GM12878 (cell line): Measurements from ENCODE around the gene UQCRQ. TPM values are rescaled to one million over a fixed set of nuclear protein-coding genes. Genes with fewer than 3 reads are reported as not detected.

Source experiments
- BCLAF1 ChIP-seq: fragments of 450-650 bp; IDR thresholded peaks from 2 replicates; pipeline ENCODE4 v1.6.1; 2017; ENCODE audit warnings: antibody characterized with exemption, mild to moderate bottlenecking, moderate library complexity
- BRCA1 ChIP-seq: IDR thresholded peaks from 2 replicates; pipeline ENCODE4 v1.6.1; 2011; ENCODE audit warnings: low read depth, low read length, improper control_type of control experiment
- E2F8 ChIP-seq: fragments of 450-650 bp; IDR thresholded peaks from 2 replicates; pipeline ENCODE4 v1.6.1; 2018; ENCODE audit warnings: mild to moderate bottlenecking, low read depth, moderate library complexity; ENCODE audit not compliant: partially characterized antibody
- ETV6 ChIP-seq, 2 experiments: fragments of 450-650 bp in 1 of 2; IDR thresholded peaks in 1 of 2; conservative IDR thresholded peaks in 1 of 2; 2 replicates each; pipeline ENCODE4 v1.6.1; 2014; ENCODE audit warnings: antibody characterized with exemption in 1 of 2, borderline replicate concordance in 1 of 2, low read depth in 1 of 2, mild to moderate bottlenecking in 1 of 2, moderate library complexity in 1 of 2
- FOS ChIP-seq: IDR thresholded peaks from 3 replicates; pipeline ENCODE4 v1.6.1; 2011; ENCODE audit warnings: borderline replicate concordance; ENCODE audit not compliant: insufficient read length; ENCODE audit errors: extremely low read depth
- HDGF ChIP-seq: fragments of 450-650 bp; IDR thresholded peaks from 2 replicates; pipeline ENCODE4 v1.6.1; 2016; ENCODE audit warnings: antibody characterized with exemption
- NFYB ChIP-seq: IDR thresholded peaks from 2 replicates; pipeline ENCODE4 v1.6.1; 2011; ENCODE audit warnings: low read depth, mild to moderate bottlenecking, low read length, improper control_type of control experiment, moderate library complexity; ENCODE audit not compliant: insufficient read depth
- NKRF ChIP-seq: fragments of 450-650 bp; conservative IDR thresholded peaks from 2 replicates; pipeline ENCODE4 v1.6.1; 2017; ENCODE audit warnings: mild to moderate bottlenecking, moderate library complexity
- SUPT20H ChIP-seq: IDR thresholded peaks from 2 replicates; pipeline ENCODE4 v1.6.1; 2011; ENCODE audit warnings: low read depth, mild to moderate bottlenecking, low read length, moderate library complexity, borderline replicate concordance; ENCODE audit not compliant: control insufficient read depth
- ZNF622 ChIP-seq: fragments of 450-650 bp; IDR thresholded peaks from 2 replicates; pipeline ENCODE4 v1.6.1; 2017; ENCODE audit warnings: mild to moderate bottlenecking, inconsistent platforms
- polyA plus RNA-seq, 11 experiments: library from polyadenylated mRNA; depleted of rRNA in 4 of 11; unstranded in 6 of 11; stranded (reverse) in 5 of 11; fragments of >200 nt; fragmentation: Nextera tagmentation in 4 of 11; fragmentation: Illumina TruSeq in 1 of 11; extraction: Ambion mirVana in 4 of 11; extraction: Trizol in 1 of 11; gene quantifications; 1 replicate in 1 of 11; 2 replicates in 10 of 11; pipeline versions ENCODE4 v1.2.1 to v1.2.3, GENCODE V29; 2011 to 2016; ENCODE audit warnings: inconsistent platforms in 2 of 11, missing spikeins in 2 of 11, low read depth in 1 of 11
- total RNA-seq, 4 experiments: library from RNA; depleted of rRNA in 3 of 4; stranded (reverse); fragments of >200 nt in 3 of 4; fragmentation: Illumina TruSeq in 1 of 4; extraction: Trizol in 1 of 4; gene quantifications; 2 replicates each; pipeline versions ENCODE4 v1.2.1 to v1.2.3, GENCODE V29; 2013 to 2021

UQCRQ gene
- total and polyA plus RNA-seq, 10 of the 15 experiments (the other 5 are each of a cell fraction or from before 2014, with no cell fraction given), result 121 to 1,579 (median 408) TPM

GRCh38 chr5:132849347-132849746 is 17.1 kb upstream of the UQCRQ start (continued):
- TF ChIP-seq BCLAF1, result no peak
- TF ChIP-seq ZNF622, result no peak
- TF ChIP-seq BRCA1, result no peak
- TF ChIP-seq NKRF, result no peak
- TF ChIP-seq FOS, result no peak
- TF ChIP-seq E2F8, result no peak
- no peak for TF ChIP-seq NFYB
- no peak for TF ChIP-seq SUPT20H
- no peak for TF ChIP-seq HDGF
- no peak for TF ChIP-seq ETV6 (conservative IDR thresholded peaks at IDR 0.05 in 1 of 2, IDR thresholded peaks at IDR 0.05 in 1 of 2; ENCODE audit: borderline replicate concordance in 1 of 2, low read depth in 1 of 2)
